GM19035 (cell line): ENCODE results near the gene OR1B1.
"Not testable (repeated sequence)": the region's sequence is repeated elsewhere in the genome, so short reads cannot be mapped to it uniquely, and the experiment has no call there.

Source experiments
- ATAC-seq: cut with Tn5 transposase; IDR thresholded peaks from one replicate; pipeline ENCODE4 v1.9.1; 2021; ENCODE audit not compliant: unreplicated experiment

The OR1B1 gene

GRCh38 chr9:122657527-122657926, at the start of gene OR1B1:
Gene OR1B1, minus strand, starts transcription at chr9:122657627.
- ATAC-seq = no peak

GRCh38 chr9:122695696-122696095, 38.3 kb upstream of the OR1B1 start:
- ATAC-seq = no peak

GRCh38 chr9:122684851-122685250, 27.4 kb upstream of the OR1B1 start:
- ATAC-seq = no peak

- ATAC-seq = no peak
Observed at GRCh38 chr9:122672481-122672880, 15.1 kb upstream of the OR1B1 start.

- ATAC-seq = no peak
Observed at GRCh38 chr9:122661416-122661815, 4.0 kb upstream of the OR1B1 start, which contains the start of gene OR1L1. Gene OR1L1, plus strand, starts transcription at chr9:122661716. Its CDS starts 0 bp downstream, at chr9:122661716.

- no peak for ATAC-seq
Observed at GRCh38 chr9:122656378-122656777, 1.0 kb downstream of the OR1B1 start.

GRCh38 chr9:122642226-122642625, 15.2 kb downstream of the OR1B1 start:
- no peak for ATAC-seq

- no peak for ATAC-seq
Observed at GRCh38 chr9:122619996-122620395, 37.4 kb downstream of the OR1B1 start.

GRCh38 chr9:122614362-122614761, 43.1 kb downstream of the OR1B1 start, which contains the start of gene OR1Q1:
Gene OR1Q1, plus strand, starts transcription at chr9:122614738. Its CDS starts 0 bp downstream, at chr9:122614738.
- no peak for ATAC-seq

- no peak for ATAC-seq
Observed at GRCh38 chr9:122609804-122610203, 47.6 kb downstream of the OR1B1 start.

GRCh38 chr9:122606587-122606986, 50.8 kb downstream of the OR1B1 start:
- no peak for ATAC-seq

GRCh38 chr9:122605691-122606090, 51.7 kb downstream of the OR1B1 start:
- no peak for ATAC-seq

GRCh38 chr9:122583284-122583683, 74.1 kb downstream of the OR1B1 start, which contains the start of gene OR1L8:
Gene OR1L8, minus strand, starts transcription at chr9:122583384. Its CDS starts 14,907 bp downstream, at chr9:122568477.
- ATAC-seq = not testable (repeated sequence)

GRCh38 chr9:122580360-122580759, 77.1 kb downstream of the OR1B1 start:
- ATAC-seq = no peak

GRCh38 chr9:122579874-122580273, 77.6 kb downstream of the OR1B1 start:
- ATAC-seq = no peak
